HEK293 (cell line): ENCODE data around the gene TFDP1.

Experiments
- CTCF ChIA-PET: fragments of 350-600 bp; formaldehyde crosslinking; extraction: SDS; loops from one replicate; lab custom pipeline; 2021; ENCODE audit warnings: antibody characterized with exemption; lab: Yijun Ruan, JAX
- POLR2A ChIA-PET: fragments of 300-600 bp; formaldehyde crosslinking; extraction: SDS; loops from one replicate; lab custom pipeline; 2020; ENCODE audit warnings: antibody characterized with exemption, inconsistent platforms; lab: Yijun Ruan, JAX
- H3K27ac ChIP-seq: fragments of 200-500 bp; sonication (Bioruptor generic); 2 replicates; pipeline ENCODE4 v1.5.1; 2014; ENCODE audit warnings: low read depth, low read length, control low read depth, inconsistent platforms; ENCODE audit errors: extremely low read depth
- H3K36me3 ChIP-seq, 2 experiments: fragments of 200-500 bp in 1 of 2; sonication (Bioruptor generic) in 1 of 2; 1 replicate in 1 of 2; 2 replicates in 1 of 2; pipeline ENCODE4 v1.5.1; 2014 to 2017; ENCODE audit warnings: inconsistent platforms in 2 of 2, low read length in 2 of 2; ENCODE audit not compliant: control insufficient read depth in 2 of 2, insufficient read depth in 1 of 2
- H3K4me1 ChIP-seq: fragments of 200-500 bp; sonication (Bioruptor generic); 2 replicates; pipeline ENCODE4 v1.5.1; 2014; ENCODE audit warnings: mild to moderate bottlenecking, low read length, inconsistent platforms; ENCODE audit not compliant: control insufficient read depth, insufficient read depth
- H3K4me3 ChIP-seq: 2 replicates; pipeline ENCODE4 v1.5.1; 2011; ENCODE audit warnings: low read depth, mild to moderate bottlenecking, control low read depth, low read length, moderate library complexity
- H3K9me3 ChIP-seq: fragments of 200-500 bp; sonication (Bioruptor generic); 2 replicates; pipeline ENCODE4 v1.5.1; 2014; ENCODE audit warnings: low read depth, low read length, inconsistent platforms; ENCODE audit not compliant: control insufficient read depth, insufficient read depth
- KLF9 ChIP-seq: fragments of 450-650 bp; formaldehyde crosslinking; IDR thresholded peaks from 2 replicates; pipeline ENCODE4 v1.5.1; 2016; ENCODE audit warnings: missing biosample characterization, missing genetic modification characterization, low read depth
- ZBTB1 ChIP-seq: fragments of 450-650 bp; formaldehyde crosslinking; IDR thresholded peaks from 2 replicates; pipeline ENCODE4 v1.5.1; 2016; ENCODE audit warnings: missing biosample characterization, missing genetic modification characterization
- ZFHX2 ChIP-seq: fragments of 450-650 bp; formaldehyde crosslinking; conservative IDR thresholded peaks from 2 replicates; pipeline ENCODE4 v1.5.1; 2016; ENCODE audit warnings: missing biosample characterization, missing genetic modification characterization
- ZFP69B ChIP-seq: fragments of 450-650 bp; formaldehyde crosslinking; IDR thresholded peaks from 2 replicates; pipeline ENCODE4 v1.5.1; 2016; ENCODE audit warnings: missing biosample characterization, missing genetic modification characterization
- ZNF202 ChIP-seq: fragments of 450-650 bp; formaldehyde crosslinking; IDR thresholded peaks from 2 replicates; pipeline ENCODE4 v1.5.1; 2016; ENCODE audit warnings: missing biosample characterization, missing genetic modification characterization, borderline replicate concordance
- ZNF324 ChIP-seq: fragments of 450-650 bp; formaldehyde crosslinking; IDR thresholded peaks from 2 replicates; pipeline ENCODE4 v1.5.1; 2016; ENCODE audit warnings: missing biosample characterization, missing genetic modification characterization
- ZNF391 ChIP-seq: fragments of 450-650 bp; formaldehyde crosslinking; IDR thresholded peaks from 2 replicates; pipeline ENCODE4 v1.5.1; 2016; ENCODE audit warnings: low read depth, missing biosample characterization, missing genetic modification characterization, borderline replicate concordance
- ZNF501 ChIP-seq: fragments of 450-650 bp; formaldehyde crosslinking; IDR thresholded peaks from 2 replicates; pipeline ENCODE4 v1.5.1; 2016; ENCODE audit warnings: missing biosample characterization, missing genetic modification characterization
- ZNF530 ChIP-seq: fragments of 450-650 bp; formaldehyde crosslinking; IDR thresholded peaks from 2 replicates; pipeline ENCODE4 v1.5.1; 2016; ENCODE audit warnings: low read depth, missing biosample characterization, missing genetic modification characterization
- ZNF555 ChIP-seq: fragments of 450-650 bp; formaldehyde crosslinking; conservative IDR thresholded peaks from 2 replicates; pipeline ENCODE4 v1.5.1; 2017; ENCODE audit warnings: missing biosample characterization, mild to moderate bottlenecking, missing genetic modification characterization, inconsistent platforms
- ZNF558 ChIP-seq: fragments of 450-650 bp; formaldehyde crosslinking; IDR thresholded peaks from 2 replicates; pipeline ENCODE4 v1.5.1; 2016; ENCODE audit warnings: missing biosample characterization, missing genetic modification characterization
- ZNF610 ChIP-seq: fragments of 450-650 bp; formaldehyde crosslinking; IDR thresholded peaks from 2 replicates; pipeline ENCODE4 v1.5.1; 2016; ENCODE audit warnings: missing biosample characterization, missing genetic modification characterization, borderline replicate concordance
- ZNF658 ChIP-seq: fragments of 450-650 bp; formaldehyde crosslinking; IDR thresholded peaks from 2 replicates; pipeline ENCODE4; 2016; ENCODE audit warnings: missing biosample characterization, missing genetic modification characterization
- ZNF76 ChIP-seq: fragments of 450-650 bp; formaldehyde crosslinking; IDR thresholded peaks from 2 replicates; pipeline ENCODE4; 2016; ENCODE audit warnings: low read depth, missing biosample characterization, missing genetic modification characterization, borderline replicate concordance
- ZSCAN16 ChIP-seq: fragments of 450-650 bp; formaldehyde crosslinking; IDR thresholded peaks from 2 replicates; pipeline ENCODE4 v1.5.1; 2016; ENCODE audit warnings: missing biosample characterization, missing genetic modification characterization
- TF ChIP-seq, protein P1 (sequence below): fragments of 450-650 bp; formaldehyde crosslinking; IDR thresholded peaks from 2 replicates; pipeline ENCODE4 v1.5.1; 2016; ENCODE audit warnings: missing biosample characterization, missing genetic modification characterization
- TF ChIP-seq, protein P2 (sequence below): fragments of 450-650 bp; formaldehyde crosslinking; IDR thresholded peaks from 2 replicates; pipeline ENCODE4 v1.5.1; 2016; ENCODE audit warnings: missing biosample characterization, missing genetic modification characterization
- TF ChIP-seq, protein P3 (sequence below): fragments of 450-650 bp; formaldehyde crosslinking; IDR thresholded peaks from 2 replicates; pipeline ENCODE4 v1.5.1; 2016; ENCODE audit warnings: missing biosample characterization, missing genetic modification characterization
- TF ChIP-seq, protein P4 (sequence below): fragments of 450-650 bp; formaldehyde crosslinking; IDR thresholded peaks from 2 replicates; pipeline ENCODE4 v1.5.1; 2016; ENCODE audit warnings: missing biosample characterization, missing genetic modification characterization, borderline replicate concordance
- TF ChIP-seq, protein P5 (sequence below): fragments of 450-650 bp; formaldehyde crosslinking; IDR thresholded peaks from 2 replicates; pipeline ENCODE4 v1.5.1; 2016; ENCODE audit warnings: missing biosample characterization, missing genetic modification characterization

Gene TFDP1

DNA sequence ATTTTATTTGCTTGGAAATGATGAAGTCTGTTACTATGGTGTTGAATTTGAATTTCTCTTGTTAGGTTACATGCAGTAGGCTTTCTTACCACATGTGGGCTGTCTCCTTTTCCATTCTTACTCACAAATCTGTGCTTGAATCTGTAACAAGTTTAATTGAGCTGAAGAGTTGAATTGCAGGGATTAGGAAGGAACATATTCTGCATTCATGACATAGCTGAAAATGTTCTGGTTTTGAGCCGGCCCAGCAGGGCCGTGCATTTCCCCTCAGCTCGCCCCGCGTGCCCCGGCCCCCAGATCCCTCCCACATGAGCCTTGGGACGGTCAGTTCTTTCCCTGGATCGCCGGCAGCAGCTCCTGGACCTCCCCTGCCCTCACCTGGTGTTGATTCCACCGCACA lies 28.1 kb downstream of the TFDP1 start:
- no peak overlapping the region for H3K27ac ChIP-seq
- H3K9me3 ChIP-seq = no peaks in the 10 kb centered on the region
- peaks cover 8 to 86% of the 10 kb centered on the region in 2 experiments; a peak in 2 of 3 replicates for H3K36me3 ChIP-seq
- ChIA-PET CTCF (no interaction called here), POLR2A (no interaction called here)
- TF ChIP-seq, protein P1, sequence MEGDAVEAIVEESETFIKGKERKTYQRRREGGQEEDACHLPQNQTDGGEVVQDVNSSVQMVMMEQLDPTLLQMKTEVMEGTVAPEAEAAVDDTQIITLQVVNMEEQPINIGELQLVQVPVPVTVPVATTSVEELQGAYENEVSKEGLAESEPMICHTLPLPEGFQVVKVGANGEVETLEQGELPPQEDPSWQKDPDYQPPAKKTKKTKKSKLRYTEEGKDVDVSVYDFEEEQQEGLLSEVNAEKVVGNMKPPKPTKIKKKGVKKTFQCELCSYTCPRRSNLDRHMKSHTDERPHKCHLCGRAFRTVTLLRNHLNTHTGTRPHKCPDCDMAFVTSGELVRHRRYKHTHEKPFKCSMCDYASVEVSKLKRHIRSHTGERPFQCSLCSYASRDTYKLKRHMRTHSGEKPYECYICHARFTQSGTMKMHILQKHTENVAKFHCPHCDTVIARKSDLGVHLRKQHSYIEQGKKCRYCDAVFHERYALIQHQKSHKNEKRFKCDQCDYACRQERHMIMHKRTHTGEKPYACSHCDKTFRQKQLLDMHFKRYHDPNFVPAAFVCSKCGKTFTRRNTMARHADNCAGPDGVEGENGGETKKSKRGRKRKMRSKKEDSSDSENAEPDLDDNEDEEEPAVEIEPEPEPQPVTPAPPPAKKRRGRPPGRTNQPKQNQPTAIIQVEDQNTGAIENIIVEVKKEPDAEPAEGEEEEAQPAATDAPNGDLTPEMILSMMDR (tag by site-specific recombination) = no peak
- TF ChIP-seq, protein P2, sequence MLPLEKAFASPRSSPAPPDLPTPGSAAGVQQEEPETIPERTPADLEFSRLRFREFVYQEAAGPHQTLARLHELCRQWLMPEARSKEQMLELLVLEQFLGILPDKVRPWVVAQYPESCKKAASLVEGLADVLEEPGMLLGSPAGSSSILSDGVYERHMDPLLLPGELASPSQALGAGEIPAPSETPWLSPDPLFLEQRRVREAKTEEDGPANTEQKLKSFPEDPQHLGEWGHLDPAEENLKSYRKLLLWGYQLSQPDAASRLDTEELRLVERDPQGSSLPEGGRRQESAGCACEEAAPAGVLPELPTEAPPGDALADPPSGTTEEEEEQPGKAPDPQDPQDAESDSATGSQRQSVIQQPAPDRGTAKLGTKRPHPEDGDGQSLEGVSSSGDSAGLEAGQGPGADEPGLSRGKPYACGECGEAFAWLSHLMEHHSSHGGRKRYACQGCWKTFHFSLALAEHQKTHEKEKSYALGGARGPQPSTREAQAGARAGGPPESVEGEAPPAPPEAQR (tag by site-specific recombination) = no peak
- TF ChIP-seq, protein P3, sequence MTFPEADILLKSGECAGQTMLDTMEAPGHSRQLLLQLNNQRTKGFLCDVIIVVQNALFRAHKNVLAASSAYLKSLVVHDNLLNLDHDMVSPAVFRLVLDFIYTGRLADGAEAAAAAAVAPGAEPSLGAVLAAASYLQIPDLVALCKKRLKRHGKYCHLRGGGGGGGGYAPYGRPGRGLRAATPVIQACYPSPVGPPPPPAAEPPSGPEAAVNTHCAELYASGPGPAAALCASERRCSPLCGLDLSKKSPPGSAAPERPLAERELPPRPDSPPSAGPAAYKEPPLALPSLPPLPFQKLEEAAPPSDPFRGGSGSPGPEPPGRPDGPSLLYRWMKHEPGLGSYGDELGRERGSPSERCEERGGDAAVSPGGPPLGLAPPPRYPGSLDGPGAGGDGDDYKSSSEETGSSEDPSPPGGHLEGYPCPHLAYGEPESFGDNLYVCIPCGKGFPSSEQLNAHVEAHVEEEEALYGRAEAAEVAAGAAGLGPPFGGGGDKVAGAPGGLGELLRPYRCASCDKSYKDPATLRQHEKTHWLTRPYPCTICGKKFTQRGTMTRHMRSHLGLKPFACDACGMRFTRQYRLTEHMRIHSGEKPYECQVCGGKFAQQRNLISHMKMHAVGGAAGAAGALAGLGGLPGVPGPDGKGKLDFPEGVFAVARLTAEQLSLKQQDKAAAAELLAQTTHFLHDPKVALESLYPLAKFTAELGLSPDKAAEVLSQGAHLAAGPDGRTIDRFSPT (tag by site-specific recombination) = no peak
- TF ChIP-seq ZFHX2 (tag by site-specific recombination) (no peak), ZNF501 (tag by site-specific recombination) (no peak), ZNF202 (no peak), ZNF76 (tag by site-specific recombination) (no peak), KLF9 (tag by site-specific recombination) (no peak), ZFP69B (no peak), ZNF530 (no peak), ZNF658 (no peak), ZSCAN16 (tag by site-specific recombination) (no peak), ZNF558 (tag by site-specific recombination) (no peak), ZBTB1 (tag by site-specific recombination) (no peak), ZNF610 (tag by site-specific recombination) (no peak), ZNF555 (tag by site-specific recombination) (no peak), ZNF324 (tag by site-specific recombination) (no peak), ZNF391 (tag by site-specific recombination) (no peak)
- TF ChIP-seq, protein P4, sequence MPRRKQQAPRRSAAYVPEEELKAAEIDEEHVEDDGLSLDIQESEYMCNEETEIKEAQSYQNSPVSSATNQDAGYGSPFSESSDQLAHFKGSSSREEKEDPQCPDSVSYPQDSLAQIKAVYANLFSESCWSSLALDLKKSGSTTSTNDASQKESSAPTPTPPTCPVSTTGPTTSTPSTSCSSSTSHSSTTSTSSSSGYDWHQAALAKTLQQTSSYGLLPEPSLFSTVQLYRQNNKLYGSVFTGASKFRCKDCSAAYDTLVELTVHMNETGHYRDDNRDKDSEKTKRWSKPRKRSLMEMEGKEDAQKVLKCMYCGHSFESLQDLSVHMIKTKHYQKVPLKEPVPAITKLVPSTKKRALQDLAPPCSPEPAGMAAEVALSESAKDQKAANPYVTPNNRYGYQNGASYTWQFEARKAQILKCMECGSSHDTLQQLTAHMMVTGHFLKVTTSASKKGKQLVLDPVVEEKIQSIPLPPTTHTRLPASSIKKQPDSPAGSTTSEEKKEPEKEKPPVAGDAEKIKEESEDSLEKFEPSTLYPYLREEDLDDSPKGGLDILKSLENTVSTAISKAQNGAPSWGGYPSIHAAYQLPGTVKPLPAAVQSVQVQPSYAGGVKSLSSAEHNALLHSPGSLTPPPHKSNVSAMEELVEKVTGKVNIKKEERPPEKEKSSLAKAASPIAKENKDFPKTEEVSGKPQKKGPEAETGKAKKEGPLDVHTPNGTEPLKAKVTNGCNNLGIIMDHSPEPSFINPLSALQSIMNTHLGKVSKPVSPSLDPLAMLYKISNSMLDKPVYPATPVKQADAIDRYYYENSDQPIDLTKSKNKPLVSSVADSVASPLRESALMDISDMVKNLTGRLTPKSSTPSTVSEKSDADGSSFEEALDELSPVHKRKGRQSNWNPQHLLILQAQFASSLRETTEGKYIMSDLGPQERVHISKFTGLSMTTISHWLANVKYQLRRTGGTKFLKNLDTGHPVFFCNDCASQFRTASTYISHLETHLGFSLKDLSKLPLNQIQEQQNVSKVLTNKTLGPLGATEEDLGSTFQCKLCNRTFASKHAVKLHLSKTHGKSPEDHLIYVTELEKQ = no peak
- TF ChIP-seq, protein P5, sequence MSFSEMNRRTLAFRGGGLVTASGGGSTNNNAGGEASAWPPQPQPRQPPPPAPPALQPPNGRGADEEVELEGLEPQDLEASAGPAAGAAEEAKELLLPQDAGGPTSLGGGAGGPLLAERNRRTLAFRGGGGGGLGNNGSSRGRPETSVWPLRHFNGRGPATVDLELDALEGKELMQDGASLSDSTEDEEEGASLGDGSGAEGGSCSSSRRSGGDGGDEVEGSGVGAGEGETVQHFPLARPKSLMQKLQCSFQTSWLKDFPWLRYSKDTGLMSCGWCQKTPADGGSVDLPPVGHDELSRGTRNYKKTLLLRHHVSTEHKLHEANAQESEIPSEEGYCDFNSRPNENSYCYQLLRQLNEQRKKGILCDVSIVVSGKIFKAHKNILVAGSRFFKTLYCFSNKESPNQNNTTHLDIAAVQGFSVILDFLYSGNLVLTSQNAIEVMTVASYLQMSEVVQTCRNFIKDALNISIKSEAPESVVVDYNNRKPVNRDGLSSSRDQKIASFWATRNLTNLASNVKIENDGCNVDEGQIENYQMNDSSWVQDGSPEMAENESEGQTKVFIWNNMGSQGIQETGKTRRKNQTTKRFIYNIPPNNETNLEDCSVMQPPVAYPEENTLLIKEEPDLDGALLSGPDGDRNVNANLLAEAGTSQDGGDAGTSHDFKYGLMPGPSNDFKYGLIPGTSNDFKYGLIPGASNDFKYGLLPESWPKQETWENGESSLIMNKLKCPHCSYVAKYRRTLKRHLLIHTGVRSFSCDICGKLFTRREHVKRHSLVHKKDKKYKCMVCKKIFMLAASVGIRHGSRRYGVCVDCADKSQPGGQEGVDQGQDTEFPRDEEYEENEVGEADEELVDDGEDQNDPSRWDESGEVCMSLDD (tag by site-specific recombination) = no peak
- H3K4me1 ChIP-seq = no peaks in the 10 kb centered on the region
- H3K4me3 ChIP-seq = no peak overlapping the region
